Stimulated activated CD8-positive, alpha-beta memory T cell treated with anti-CD3 and anti-CD28 coated beads, Interleukin-2, amount 100 ng/mL, for 48 hours (primary cell): Measurements from ENCODE around the gene FAF1.

Experiments
- DNase-seq, 2 donors: peaks; one replicate each; pipeline ENCODE4 v3.0.0-alpha.2; 2020; ENCODE audit warnings: low read depth in 2 of 2

The FAF1 gene

DNA sequence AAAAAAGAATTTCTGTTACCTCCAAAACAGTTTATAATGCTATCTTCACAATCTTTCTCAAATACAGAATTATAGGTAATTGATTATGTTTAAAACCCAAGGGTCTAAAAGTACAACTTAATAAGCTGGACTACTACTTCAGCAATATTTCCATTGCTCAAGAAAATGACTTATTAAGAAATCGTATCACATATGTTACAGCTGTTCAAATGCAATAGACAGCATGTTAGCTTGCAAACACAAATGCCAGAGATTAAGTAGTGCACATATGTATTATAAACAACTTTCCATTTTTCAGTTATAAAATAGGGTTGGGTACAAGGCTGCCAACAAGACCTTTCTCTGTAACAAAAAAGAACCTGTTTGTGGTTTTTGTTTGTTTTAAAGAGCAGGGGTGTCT, 325.8 kb downstream of the FAF1 start:
- no peak for DNase-seq

DNA sequence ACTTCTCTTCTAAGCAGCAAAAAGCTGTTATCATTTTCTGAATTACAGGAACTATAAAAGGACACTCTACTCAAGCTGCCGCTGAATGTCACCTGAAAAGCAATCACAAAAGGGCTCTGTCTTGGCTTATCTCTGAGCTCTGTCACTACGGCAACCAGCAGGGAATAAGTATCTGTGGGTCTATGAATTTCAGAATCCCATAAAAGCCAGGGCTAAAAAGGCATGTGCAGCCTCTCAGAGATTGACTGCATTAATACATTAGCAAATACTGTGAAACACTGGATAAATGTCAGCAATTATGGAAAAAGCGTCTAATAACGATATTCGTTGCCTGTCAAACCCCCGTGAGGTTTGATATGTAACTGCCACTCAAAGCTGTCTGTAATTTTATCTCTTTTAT, 326.6 kb downstream of the FAF1 start:
- no peak for DNase-seq

DNA sequence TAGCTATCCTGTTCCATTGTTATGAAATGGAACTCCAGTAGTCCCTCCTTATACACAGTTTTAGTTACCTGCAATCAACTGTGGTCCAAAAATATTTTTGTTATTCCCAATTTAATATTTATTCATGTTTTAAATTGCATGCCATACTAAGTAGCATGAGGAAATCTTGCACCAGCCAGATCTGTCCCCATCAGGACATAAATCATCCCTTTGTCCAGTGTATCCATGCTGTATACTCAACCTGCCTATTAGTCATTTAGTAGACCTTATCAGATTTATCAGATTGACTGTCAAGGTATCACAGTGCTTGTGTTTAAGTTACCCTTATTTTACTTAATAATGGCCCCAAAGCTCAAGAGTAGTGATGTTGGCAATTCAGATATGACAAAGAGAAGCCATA, 328.9 kb downstream of the FAF1 start:
- no peak for DNase-seq

DNA sequence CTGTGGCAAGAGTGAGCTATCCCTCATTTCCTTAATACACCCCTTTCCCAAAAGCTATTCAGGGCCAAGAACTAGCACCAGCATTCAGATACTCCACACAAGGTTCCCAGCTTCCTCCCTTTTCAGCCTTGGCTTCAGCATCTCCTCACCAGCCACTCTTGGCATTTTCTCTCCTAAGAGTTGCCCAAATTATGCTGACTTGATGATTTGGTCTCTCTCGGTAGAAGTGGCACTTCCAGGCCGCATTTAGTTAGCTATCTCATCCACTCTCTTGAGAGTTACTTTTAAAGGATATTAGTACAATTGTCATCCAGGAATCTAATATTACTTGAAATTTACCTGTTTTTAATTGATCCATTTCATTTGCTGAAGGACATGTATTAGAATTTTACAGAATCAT, 337.8 kb downstream of the FAF1 start:
- DNase-seq, result no peak

DNA sequence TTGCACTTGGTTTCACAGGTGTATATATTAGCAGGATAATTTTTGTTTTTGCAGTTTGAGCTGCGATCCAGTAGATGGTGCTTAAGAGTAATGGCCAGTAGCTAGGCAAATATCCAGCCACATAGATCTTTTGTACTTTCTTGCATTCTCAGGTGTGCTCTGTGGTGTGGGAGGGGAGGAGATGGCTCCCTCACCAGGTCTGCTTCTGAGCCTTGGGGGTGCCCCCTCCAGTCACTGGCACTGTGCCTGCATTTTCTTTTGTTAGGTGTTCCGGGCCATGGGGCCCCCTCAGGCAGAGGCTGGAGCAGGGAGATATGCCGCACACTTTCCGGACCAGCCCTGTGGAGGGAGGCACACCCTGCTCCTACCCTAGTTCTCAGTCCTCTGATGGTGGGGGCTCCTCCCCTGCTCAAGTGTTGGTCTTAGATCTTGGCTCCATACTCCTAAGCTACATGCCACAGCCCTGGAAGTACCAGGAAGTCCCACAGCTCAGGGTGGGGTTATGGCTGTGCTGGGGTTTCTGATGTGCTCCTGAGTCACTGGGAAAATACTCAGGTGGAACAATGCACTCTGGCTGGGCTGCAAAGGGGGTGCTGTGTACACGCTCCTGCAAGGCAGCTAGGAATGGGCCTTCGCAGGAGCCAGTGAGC, 339.3 kb downstream of the FAF1 start:
- no peak for DNase-seq

DNA sequence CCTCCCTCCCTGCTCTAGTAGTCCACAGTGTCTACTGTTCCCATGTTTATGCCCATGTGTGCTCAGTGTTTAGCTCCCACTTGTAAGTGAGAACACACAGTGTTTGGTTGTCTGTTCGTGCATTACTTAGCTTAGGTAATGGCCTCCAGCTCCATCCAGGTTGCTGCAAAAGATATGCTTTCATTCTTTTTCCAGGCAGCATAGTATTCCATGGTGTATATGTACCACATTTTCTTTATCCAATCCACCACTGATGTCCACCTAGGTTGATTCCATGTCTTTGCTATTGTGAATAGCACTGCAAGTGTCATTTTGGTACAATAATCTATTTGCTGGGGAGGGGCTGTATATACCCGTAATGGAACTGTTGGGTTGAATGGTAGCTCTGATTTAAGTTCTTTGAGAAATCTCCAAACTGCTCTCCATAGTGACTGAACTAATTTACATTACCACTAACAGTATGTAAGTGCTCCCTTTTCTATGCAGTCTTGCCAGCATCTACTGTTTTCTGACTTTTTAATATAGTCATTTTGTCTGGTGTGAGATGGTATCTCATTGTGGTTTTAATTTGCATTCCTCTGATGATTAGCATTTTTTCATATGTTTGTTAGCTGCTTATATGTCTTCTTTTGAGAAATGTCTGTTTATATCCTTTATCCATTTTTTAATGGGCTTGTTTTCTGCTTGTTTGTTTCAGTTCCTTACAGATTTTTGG, 344.9 kb downstream of the FAF1 start:
- DNase-seq, result no peak

DNA sequence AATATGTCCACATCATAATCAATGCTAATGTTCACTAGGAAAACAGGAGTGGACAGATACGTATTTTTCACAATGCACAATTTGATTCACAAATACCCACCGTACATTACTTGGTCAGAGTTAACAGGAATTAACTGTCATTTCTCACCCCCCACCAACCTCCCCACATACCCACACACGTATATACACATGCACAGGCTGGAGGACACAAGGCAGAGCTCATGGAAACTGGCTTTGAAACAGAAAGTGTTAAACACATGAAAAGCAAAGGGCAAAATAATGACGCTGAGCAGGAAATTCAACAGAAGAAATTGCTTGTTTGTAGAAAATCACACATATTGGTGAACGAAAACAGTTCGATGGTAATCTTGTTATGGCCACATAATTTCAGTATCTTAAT, 348.4 kb downstream of the FAF1 start:
- DNase-seq, result no peak

DNA sequence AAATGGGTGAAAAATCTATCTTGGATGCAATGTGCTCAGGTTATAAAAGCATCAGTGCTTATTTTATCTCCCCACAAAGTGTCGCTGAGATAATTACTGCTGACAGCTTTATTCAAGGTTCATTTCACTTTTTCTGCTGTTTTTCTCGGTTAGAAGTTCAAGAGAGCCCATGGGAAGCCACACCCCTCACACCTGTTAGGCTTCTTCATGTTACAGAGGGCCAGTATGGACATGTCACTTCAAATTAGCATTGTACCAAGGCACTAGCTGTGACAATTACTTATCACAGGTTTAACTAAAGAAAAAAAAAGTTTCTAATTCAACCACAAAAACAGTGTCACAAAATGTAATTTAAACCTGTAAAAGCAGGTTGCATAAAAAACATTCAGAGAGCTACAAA, 349.5 kb downstream of the FAF1 start:
- DNase-seq, result no peak

DNA sequence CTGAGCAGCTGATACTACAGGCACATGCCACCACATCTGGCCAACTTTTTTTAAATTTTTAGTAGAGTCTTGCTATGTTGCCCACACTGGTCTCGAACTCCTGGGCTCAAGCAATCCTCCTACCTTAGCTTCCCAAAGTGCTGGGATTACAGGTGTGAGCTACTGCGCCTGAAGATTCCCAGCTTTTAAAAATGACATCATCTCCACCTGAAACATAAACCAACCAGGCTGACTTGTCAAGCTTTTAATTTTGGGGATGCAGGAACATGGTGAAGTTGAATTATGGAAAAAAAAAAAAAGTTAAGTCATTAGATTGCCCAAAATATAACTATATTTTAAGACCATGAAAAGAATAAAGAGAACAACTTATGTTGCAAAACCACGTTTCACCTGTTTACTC, 350.6 kb downstream of the FAF1 start:
- no peak for DNase-seq

DNA sequence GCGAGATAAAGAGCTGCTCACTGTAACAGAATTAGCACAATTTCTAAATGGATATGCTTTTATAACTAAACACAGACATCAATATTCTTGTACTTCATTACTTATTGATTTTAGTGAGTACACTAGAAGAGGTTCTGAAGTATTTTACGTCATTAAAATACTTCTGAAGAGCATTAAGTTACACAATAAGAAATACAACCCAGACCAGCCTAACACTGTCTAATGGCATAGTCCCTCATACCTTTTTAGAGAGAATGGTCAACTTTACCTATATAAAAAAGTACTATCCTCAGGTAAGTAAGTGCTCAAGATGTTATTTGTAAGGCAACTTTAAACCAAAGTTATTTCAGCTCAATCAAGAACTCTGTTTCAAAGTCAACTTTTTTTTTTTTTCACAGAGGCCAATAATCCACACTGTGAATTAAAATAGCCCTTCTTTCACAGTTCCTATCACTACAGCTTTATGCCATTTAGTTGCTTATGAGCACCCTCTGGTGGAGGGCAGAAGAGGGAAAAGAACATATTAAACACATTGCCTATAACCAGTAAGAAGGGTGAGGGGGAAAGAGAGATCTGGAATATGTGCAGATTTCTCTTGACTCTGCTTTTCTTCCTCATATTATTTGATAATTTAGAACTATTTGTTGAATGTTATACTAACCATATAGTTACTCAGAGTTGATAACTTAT, 354.7 kb downstream of the FAF1 start:
- DNase-seq, result no peak

DNA sequence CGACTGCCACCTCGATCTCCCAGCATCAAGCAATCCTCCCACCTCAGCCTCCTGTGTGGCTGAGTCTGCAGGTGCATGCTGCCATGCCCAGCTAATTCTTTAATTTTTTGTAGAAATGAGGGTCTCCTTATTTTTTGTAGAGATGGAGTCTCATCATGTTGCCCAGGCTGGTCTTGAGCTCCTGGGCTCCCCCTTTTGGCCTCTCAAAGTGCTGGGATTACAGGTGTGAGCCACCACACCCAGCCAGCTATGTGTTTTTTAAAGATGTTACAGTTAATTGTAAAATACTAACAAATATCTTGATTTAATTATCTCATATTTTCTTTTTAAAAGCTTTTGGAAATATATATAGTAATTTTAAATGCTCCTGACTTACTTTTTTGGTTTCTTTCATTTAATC, 355.5 kb downstream of the FAF1 start:
- DNase-seq, result no peak

DNA sequence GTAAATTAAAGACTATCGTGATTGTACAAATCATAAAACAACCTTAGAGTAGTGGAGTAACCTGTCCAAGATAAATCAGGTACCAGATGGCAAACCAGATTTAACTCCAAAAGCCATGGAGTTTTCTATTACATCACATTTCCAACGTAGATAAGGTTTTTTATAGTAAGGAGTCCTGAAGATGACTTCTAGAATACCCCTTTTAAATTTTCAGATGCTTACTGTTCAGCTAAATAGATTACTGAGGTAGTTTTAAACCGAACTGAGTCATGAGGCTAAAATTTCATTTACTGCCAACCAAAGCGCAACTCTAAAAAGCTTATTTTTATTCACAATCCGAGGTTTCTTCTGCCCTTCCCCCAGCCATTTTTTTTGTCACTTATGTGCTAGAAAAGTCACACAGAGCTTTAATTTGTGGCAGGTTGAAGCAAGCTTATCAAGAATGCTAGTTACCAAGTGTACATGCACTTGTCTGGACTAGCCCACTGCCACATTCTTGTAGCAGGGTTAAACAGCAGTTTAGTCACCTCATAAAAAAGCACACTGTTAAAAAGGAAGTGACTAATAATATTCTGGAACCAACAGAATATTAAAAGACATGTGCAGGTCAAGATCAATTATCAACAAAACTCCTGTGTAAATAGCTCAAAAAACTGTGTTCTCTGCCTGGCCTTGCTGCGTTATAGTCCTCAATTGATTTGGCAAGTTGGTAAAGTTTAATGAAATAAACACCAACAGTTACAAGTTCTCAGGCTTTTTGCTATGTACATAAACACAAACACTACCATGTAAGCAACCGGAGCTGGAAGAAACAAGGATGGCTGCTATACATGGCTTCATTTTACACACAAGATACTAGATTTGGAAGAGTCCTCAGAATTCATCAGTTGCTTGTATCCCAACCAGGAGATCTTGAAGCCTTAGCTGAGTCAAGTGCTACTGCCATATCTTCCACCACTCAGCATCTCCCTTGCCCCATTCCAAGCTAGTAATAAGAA, 356.5 kb downstream of the FAF1 start:
- DNase-seq, result no peak

DNA sequence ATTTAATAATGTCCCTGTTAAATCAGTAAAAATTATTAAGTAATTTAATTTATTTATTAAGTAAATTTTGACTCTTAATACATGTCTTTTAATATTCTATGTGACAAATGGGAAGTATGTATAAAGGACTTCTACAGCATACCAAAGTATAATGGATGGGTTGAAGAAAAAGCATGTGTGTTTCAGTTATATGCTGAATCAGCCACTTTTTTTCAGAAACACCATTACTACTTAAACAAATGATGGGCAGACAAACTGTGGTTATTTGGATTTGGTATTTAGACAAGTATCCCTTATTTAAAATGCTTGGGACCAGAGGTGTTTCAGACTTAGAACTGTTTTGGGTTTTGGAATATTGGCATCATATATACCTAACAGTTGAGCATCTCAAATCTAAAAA, 360.5 kb downstream of the FAF1 start:
- no peak for DNase-seq

DNA sequence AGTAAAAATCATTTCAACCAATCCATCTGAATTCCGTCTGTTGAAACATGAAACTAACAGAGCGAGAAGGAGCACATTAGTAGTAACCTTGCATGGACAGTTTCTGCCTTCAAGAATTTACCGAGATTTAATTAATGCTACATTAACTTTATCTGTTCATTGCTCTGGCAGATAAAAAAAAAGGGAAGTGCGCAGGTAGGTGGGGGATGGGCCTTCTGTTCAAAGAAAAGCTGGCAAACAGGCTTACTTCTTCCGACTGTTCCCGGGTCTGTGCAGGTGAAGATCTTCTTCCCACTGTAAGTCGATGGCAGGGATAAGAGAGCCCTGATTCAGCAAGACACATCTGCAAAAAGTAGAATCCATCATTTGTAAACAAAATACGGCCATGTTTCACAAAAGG, 364.2 kb downstream of the FAF1 start:
- no peak for DNase-seq

DNA sequence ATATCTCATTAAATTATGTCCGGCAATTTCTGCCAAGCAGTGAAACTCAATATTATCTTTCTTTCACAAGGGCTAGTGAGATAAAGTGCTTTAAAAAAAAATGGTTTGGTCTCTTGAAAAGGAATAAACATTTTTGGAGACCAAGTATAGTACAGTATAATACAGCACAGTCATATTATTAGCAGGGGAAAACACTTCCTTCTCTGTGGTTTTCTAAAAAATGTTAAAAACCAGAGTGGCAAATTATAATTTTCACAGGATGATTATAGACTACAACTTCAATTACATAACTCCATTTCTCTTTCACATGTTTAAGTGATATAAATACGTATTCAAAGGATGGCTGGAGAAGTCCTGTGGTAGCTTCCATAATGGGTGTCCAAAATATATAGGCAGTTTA, 366.6 kb downstream of the FAF1 start:
- DNase-seq, result no peak

DNA sequence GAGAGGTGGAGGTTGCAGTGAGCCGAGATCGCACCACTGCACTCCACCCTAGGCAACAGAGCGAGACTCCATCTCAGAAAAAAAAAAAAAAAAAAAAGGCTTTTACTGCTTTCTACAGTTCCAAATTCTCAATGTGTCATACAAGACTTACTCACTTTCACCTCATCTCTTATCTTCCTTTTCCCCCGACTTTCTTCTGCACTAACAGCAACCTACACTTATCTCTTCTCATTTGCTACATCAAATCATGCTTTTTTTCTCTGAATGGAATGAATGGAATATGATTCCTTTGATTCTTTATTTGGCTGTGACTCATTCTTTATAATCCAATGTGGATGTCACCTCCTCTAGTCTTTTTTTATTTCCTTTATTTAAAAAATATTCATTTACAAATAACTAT, 368.5 kb downstream of the FAF1 start:
- no peak for DNase-seq

DNA sequence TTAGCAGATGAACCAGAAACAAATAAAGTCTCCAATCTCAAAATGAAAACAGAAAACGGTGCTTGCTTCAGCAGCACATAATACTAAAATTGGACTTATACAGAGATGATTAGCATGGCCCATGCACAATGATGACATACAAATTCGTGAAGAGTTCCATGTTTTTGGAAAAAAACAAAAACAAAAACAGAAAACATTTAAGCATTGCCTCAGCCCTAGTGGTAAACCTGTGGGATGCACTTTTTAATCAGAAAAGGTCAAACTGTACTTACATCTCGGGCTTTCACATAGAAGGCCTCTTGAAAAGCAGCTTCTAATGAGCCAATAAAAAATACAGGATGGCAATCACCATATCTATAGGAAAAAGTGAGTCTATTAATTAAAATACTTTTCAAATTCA, 377.7 kb downstream of the FAF1 start:
- no peak for DNase-seq

DNA sequence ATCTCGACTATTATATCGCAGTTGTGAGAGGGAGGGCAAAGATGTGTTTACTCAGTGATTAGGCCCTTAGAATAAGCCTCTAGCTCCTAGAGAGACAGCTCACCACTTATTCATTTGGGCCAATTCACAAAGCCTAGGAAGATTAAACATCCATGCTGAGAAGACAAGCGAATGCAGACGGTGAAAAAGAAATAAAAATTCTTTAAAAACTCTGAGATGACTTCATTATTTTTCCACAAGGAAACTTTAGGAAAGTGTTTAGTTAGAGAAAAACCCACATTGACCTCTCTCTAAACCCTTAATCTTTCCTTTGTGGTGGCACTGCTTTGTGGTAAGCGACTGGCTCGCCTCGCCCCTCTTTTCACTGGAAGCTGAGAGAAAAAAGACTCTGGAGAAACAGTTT, 390.0 kb downstream of the FAF1 start:
- no peak for DNase-seq

DNA sequence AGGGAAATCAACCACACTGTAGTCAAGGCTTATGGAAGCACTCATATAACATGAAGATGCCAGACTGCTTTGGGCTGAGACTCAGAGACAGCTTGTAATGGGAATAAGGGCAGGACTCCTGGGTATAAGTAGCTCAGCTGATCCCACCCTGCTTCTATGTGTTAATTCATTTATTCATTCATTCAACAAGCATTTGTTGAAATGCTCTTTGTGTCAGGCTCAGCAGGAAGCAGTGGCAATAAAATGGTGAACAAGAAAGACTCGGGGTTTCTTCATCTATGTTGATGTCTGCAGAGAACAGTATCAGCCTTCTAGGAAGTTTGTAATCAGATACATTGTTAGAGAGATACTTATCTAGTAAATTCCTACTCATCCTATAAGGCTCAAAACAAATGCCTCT, 391.3 kb downstream of the FAF1 start:
- DNase-seq, result no peak

DNA sequence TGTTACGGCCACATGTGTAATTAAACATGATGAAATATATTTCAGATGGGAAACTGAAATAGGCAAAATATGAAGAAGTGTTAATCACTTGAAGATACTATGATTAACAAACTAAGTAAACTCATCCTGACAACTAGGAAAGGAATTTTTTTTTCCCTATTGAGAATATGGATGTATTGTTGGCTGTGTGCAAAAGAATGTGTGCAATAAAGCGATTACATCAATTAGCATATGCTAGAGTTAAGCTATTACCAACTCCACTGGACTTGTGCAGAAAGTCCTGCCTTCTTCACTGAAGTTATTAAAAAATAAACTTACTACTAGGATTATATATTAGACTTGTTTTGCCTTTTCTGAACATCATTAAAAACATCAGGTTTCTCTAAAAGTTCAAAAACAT, 393.7 kb downstream of the FAF1 start:
- DNase-seq, result no peak

DNA sequence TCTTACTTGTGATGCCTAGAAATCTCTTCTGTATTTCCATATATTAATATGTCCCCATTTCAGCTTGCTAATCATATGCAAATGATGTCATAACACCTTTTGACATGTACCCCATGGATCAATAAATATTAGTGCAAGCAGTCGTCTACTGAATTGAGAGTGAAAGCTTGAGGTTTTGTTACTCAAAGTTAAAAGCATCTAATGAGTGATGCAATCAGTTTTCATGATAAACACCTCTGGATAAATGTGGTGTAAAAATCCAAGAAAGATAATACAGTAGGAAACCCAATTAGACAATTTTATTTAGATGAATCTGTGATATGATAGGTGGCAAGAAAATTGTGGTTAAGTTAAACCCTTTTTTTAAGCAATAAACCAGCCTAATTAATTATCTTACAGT, 395.6 kb downstream of the FAF1 start:
- no peak for DNase-seq

DNA sequence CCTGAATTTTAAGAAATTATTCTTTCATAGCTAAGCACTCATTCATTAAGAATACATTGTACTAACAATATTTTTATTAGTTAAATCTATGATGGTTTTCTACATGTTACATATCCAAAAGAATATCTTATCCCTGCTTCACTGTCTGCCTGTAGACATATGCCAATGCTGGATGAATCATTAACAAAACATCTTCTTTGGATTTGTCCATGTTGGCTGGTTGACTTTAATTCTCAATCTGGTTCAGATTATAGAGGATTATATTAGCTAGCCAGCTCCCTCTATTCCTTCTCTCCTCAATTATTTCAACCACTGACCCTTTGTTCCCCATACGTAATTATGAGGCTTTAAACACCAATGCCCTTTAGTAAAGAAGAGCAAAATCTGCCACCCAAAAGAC, 398.0 kb downstream of the FAF1 start:
- DNase-seq, result no peak
